Astrocyte of the cerebellum (primary cell): Measurements from ENCODE around the gene GSG1L.

Experiments
- DNase-seq: peaks from one replicate; pipeline ENCODE4 v3.0.0-alpha.2; 2011; ENCODE audit warnings: low read depth
- H3K4me3 ChIP-seq: 2 replicates; pipeline ENCODE4 v1.5.1; 2011; ENCODE audit warnings: mild to moderate bottlenecking, low read depth, low read length, moderate library complexity
- in situ Hi-C: cut with HindIII; loops from 2 replicates; pipeline ENCODE4 v1.10.0; 2017; ENCODE audit warnings: low sequenced_read_pairs
- TF ChIP-seq, protein P1 (sequence below): IDR thresholded peaks from 2 replicates; pipeline ENCODE4 v1.5.1; 2012; ENCODE audit warnings: low read length, low read depth, moderate library complexity, mild to moderate bottlenecking; ENCODE audit errors: missing control alignments

The GSG1L gene

DNA sequence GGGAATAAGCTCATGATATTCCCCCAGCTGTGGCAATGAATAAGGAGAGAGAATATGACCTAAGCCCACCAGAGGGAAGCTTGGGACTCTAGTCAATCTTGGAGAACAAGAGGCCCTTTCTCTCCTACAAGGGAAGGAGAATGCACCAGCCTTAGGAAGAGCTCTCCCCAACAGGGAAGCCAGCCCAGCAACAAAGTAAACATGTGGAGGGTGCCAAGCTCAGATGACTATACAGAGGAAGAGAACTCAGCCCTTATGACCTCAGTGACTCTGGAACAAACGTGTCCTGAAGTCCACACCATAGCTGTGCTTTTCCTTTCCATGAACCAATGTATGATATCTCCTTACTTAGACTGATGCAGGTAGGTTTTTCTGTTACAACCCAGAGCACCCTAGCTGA lies 219.7 kb downstream of the GSG1L start:
- H3K4me3 ChIP-seq, result no peak overlapping the region
- in situ Hi-C loops, result no loop called here
- TF ChIP-seq, protein P1, sequence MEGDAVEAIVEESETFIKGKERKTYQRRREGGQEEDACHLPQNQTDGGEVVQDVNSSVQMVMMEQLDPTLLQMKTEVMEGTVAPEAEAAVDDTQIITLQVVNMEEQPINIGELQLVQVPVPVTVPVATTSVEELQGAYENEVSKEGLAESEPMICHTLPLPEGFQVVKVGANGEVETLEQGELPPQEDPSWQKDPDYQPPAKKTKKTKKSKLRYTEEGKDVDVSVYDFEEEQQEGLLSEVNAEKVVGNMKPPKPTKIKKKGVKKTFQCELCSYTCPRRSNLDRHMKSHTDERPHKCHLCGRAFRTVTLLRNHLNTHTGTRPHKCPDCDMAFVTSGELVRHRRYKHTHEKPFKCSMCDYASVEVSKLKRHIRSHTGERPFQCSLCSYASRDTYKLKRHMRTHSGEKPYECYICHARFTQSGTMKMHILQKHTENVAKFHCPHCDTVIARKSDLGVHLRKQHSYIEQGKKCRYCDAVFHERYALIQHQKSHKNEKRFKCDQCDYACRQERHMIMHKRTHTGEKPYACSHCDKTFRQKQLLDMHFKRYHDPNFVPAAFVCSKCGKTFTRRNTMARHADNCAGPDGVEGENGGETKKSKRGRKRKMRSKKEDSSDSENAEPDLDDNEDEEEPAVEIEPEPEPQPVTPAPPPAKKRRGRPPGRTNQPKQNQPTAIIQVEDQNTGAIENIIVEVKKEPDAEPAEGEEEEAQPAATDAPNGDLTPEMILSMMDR, result no peak
- no peak for DNase-seq

DNA sequence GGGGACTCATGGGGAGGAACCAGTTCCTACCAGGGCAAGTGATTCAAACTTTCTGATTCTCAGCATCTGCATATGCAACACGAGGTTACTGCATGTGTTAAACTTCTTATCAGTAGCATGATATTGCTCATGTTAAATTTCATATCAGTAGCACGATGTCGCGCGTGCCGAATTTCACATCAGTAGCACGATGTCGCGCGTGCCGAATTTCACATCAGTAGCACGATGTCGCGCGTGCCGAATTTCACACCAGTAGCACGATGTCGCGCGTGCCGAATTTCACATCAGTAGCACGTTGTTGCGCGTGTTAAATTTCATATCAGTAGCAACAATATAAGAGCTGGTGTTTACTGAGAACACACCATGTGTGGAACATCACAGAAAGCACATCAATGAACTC lies 221.6 kb downstream of the GSG1L start:
- TF ChIP-seq, protein P1, result no peak
- in situ Hi-C loops, result no loop called here
- no peak for DNase-seq
- H3K4me3 ChIP-seq, result no peak overlapping the region

DNA sequence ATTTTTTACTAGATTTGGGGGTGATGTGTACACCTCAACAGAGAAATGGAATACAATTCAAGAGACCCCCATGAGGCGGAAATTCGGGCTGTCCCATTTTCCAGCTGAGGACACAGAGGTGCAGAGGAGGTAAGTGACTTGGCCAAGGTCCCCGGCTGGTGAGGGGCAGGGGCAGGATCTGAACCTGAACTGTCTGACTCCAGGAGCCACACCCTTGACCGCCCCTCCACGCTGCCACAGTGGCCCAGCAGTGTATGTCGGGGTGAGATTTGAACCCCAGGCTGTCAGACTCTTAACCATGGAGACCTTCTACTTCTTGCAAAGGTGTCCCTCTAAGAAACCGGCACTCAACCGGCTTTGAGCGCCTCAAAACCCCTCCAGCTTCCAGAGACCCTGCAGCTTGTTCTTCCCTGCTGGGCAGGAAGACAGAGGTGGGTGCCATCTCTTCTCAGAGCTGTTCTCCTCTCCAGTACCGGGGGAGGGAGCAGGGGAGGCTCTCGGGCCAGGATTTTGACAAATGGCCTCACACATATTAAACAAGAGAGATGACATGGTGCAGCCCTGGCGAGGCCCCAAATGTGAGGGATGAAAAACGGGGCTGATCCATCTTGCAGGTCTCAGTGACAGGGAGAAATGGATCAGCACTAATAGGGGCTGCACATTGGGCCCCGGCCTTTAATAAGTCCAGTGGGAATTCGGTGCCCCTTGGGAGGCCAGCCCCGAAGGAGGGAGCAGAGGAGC lies 222.3 kb downstream of the GSG1L start:
- H3K4me3 ChIP-seq, result no peak overlapping the region
- in situ Hi-C loops, result no loop called here
- DNase-seq, result no peak
- TF ChIP-seq, protein P1, result no peak

DNA sequence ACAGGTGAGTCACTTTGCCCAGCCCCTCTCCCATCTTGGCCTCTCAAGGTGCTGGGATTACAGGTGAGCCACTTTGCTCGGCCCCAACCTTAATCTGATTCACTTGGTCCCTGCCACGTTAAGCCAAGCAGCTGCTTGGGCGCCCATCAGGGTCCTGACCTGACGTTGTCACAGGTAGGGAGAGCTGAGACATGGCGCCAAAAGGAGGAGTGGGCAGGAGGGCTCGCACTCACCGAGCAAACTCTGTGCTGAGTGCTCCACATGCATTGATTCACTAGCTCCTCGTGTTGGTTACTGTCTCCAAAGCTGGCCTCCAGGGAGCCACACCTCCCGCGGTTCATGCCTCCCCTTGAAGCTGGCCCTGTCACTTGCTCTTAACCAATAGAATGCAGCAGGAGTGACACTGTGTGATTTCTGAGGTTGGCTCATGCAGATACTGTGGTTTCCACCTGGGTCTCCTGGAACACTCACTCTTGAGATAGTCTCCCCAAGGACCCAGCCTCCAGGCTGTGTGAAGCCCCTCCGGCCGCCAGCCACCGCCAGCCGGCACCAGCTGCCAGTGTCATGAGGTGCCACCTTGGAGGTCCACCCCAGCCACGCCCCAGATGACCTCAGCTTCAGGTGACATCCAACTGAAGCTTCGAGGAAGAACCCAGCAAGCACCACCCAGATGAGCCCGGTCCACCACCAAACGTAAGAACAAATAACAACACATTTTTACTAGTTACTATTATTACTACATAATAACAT lies 223.0 kb downstream of the GSG1L start:
- DNase-seq, result no peak
- TF ChIP-seq, protein P1, result no peak
- H3K4me3 ChIP-seq, result no peak overlapping the region
- in situ Hi-C loops, result no loop called here

DNA sequence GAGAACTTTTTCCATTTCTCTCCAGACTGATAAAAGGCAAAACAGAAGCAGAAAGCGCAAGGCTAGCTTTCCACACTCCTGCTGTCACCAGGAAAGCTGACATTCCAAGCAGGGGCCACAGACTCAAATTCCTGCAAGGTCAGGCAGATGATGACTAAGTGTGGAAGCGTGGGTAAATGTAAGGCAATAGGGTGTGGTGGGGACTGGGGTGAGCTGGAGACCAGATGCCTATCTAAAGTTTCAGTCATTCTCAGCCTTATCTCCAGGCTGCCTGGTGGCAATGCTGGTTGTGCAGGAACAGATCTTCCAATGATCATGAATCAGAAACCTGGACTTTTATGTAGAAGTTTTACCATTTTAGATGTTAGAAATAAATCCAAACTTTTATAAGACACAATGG lies 224.1 kb downstream of the GSG1L start:
- no peak overlapping the region for H3K4me3 ChIP-seq
- in situ Hi-C loops, result no loop called here
- no peak for DNase-seq
- TF ChIP-seq, protein P1, result no peak

DNA sequence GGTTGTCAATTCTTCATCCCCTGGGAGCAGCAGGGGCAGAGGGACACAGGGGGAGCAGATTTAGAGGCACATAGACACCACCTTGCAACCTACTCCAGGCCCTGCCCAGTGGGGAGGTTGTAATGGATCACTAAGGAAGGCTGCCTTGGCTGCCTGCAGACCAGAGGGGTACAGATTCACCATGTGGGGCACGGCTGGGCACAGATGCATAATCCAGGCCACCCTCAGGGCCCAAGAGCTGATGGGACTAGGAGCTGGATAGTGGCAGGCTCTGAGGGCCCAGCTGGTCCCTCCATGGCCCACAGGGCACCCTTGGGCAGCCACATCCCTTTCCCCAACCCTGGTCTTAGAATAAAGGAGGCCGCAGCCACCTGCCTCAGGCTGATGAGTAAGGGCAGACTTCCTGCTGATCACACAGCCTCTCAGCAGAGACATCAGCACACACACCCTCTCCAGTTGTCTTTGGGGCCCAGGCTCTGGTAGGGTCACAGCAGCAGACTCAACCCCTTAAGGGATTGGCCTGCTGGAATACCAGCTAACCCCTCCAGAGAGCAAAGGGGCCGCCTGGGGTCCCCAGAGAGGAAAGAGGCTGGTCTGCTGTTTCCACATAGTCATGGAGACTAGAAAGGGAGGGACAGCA lies 224.9 kb downstream of the GSG1L start:
- DNase-seq, result no peak
- TF ChIP-seq, protein P1, result no peak
- no peak overlapping the region for H3K4me3 ChIP-seq
- in situ Hi-C loops, result no loop called here
